RWPE2 (cell line): ENCODE data around the gene PNCK.
"Not testable (repeated sequence)": the region's sequence is repeated elsewhere in the genome, so short reads cannot be mapped to it uniquely, and the experiment has no call there.

ENCODE experiments used
- ATAC-seq: fragments of 200-7000 bp; cut with Tn5 transposase; 3 replicates; pipeline ENCODE4 v1.9.1; 2021; ENCODE audit warnings: low read depth
- DNase-seq: peaks from one replicate; pipeline ENCODE4 v3.0.0-alpha.2; 2020; ENCODE audit warnings: low spot score
- H3K27ac ChIP-seq: fragments of 450-650 bp; 2 replicates; pipeline ENCODE4 v1.5.1; 2017; ENCODE audit warnings: mild to moderate bottlenecking; ENCODE audit not compliant: poor library complexity, severe bottlenecking
- H3K27me3 ChIP-seq: fragments of 250-450 bp; sonication (Bioruptor Pico); 2 replicates; pipeline ENCODE4 v1.5.1; 2021; ENCODE audit warnings: mild to moderate bottlenecking, moderate library complexity; ENCODE audit not compliant: insufficient read depth, poor library complexity, severe bottlenecking
- H3K36me3 ChIP-seq: fragments of 250-450 bp; sonication (Bioruptor Pico); 2 replicates; pipeline ENCODE4 v1.5.1; 2020; ENCODE audit warnings: low read depth, mild to moderate bottlenecking, moderate library complexity
- H3K4me1 ChIP-seq: fragments of 250-450 bp; sonication (Bioruptor Pico); 2 replicates; pipeline ENCODE4 v1.5.1; 2021; ENCODE audit warnings: mild to moderate bottlenecking, moderate library complexity; ENCODE audit not compliant: insufficient read depth, poor library complexity, severe bottlenecking
- H3K4me3 ChIP-seq: fragments of 250-450 bp; sonication (Bioruptor Pico); 2 replicates; pipeline ENCODE4 v1.5.1; 2021; ENCODE audit warnings: mild to moderate bottlenecking, moderate library complexity; ENCODE audit not compliant: severe bottlenecking
- H3K9me3 ChIP-seq: fragments of 250-450 bp; sonication (Bioruptor Pico); 2 replicates; pipeline ENCODE4 v1.5.1; 2021; ENCODE audit warnings: mild to moderate bottlenecking, moderate library complexity; ENCODE audit not compliant: severe bottlenecking
- TF ChIP-seq, protein P1 (sequence below): fragments of 450-650 bp; IDR thresholded peaks from one replicate; pipeline ENCODE4 v1.5.1; 2017; ENCODE audit warnings: mild to moderate bottlenecking, moderate library complexity; ENCODE audit not compliant: poor library complexity, severe bottlenecking

PNCK gene

DNA sequence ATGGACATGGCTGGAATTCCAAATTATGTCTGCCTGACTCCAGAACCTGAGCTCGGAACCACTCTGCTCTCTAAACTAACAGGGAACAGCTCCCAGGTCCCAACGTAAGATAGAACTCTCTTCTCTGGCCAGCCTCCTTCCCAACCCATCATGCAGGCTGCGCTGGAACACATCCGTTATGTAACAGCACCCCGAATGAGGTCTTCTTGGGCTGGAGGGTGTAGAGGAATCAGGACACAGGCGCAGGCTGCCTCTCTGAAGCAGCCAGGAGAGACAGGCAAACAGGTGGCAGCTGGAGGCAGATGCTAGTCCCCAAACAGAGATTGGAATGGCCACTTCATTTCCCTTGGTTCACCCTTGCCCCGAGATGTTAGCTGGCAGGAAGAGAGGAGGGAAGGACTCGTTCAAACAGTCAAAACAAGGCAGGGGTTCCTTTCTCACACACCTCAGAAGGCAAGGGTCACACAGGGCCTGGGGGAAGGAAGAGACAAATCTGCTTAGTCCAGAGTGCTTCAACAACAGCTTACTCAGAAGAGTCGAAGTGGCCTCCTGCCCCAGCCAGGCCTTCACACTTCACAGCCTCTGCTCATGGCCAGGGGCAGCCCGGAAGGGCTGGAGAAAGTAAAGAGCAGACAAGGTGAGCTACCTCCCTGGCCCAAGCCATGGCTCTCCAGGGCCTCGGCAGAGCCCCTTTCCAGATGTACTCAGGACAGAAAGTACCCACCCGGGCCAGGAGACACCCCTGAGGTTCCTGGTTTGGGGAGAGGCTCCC, 31.2 kb upstream of the PNCK start:
- not testable (repeated sequence) for H3K4me3 ChIP-seq, H3K4me1 ChIP-seq, DNase-seq, H3K9me3 ChIP-seq, ATAC-seq, H3K27me3 ChIP-seq
- peaks cover 10% of the 10 kb centered on the region; the same call in 1 of the 2 replicates for H3K36me3 ChIP-seq
- peak overlapping the region; percentile 20 for H3K27ac ChIP-seq

DNA sequence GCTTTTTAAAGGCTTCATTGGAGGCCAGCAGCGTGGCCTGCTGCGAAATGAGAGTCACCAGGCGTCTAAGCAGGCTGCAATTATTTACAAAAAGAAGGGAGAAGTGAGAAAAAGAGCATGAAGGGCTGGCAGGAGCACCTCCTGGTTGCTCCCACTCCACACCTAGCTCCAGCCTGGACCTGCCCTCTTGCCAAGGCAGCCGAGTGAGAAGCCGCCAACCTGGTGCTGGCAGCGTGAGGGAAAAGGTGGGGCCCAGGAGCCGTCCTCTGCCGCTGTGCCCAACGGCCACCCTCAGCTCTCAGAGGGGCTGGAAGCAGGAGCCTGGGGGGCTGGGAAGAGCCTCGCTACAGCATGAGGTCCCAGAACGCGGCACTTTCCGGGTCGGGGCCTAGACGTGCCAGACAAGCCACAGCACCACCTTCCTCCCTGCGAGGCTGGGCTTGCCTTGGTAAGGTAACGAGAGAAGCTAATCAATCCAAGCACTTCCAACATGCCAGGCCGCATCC, 30.5 kb upstream of the PNCK start:
- TF ChIP-seq, protein P1, sequence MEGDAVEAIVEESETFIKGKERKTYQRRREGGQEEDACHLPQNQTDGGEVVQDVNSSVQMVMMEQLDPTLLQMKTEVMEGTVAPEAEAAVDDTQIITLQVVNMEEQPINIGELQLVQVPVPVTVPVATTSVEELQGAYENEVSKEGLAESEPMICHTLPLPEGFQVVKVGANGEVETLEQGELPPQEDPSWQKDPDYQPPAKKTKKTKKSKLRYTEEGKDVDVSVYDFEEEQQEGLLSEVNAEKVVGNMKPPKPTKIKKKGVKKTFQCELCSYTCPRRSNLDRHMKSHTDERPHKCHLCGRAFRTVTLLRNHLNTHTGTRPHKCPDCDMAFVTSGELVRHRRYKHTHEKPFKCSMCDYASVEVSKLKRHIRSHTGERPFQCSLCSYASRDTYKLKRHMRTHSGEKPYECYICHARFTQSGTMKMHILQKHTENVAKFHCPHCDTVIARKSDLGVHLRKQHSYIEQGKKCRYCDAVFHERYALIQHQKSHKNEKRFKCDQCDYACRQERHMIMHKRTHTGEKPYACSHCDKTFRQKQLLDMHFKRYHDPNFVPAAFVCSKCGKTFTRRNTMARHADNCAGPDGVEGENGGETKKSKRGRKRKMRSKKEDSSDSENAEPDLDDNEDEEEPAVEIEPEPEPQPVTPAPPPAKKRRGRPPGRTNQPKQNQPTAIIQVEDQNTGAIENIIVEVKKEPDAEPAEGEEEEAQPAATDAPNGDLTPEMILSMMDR, result no peak
- peak overlapping the region; percentile 20 for H3K27ac ChIP-seq
- no peaks in the 10 kb centered on the region for H3K4me1 ChIP-seq
- H3K36me3 ChIP-seq, result peaks cover 10% of the 10 kb centered on the region; the same call in 1 of the 2 replicates
- ATAC-seq, result no peak
- no peaks in the 10 kb centered on the region for H3K27me3 ChIP-seq
- H3K9me3 ChIP-seq, result no peaks in the 10 kb centered on the region
- H3K4me3 ChIP-seq, result no peak overlapping the region
- no peak for DNase-seq

DNA sequence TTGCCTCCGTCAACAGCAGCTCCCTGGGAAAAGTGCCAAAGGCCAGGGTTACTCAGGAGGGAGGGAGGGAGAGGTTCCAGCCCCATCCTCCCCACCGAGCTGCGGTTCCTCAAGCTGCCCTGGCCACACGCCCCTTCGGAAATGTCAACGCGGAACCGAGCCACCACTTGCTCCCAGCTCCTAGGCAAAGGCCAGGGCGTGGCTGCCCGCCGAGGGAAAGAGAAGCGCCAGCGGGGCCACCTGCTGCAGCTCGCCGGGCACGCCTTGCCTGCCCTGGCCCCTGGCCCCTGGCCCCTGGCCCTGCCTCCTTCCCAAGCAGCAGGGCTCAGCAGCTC, 29.4 kb upstream of the PNCK start:
- DNase-seq (no peak), ATAC-seq (no peak)
- no peak overlapping the region for H3K27ac ChIP-seq
- no peak overlapping the region for H3K4me3 ChIP-seq
- no peaks in the 10 kb centered on the region for H3K4me1 ChIP-seq
- peaks cover 9% of the 10 kb centered on the region; the same call in 1 of the 2 replicates for H3K36me3 ChIP-seq
- no peaks in the 10 kb centered on the region for H3K27me3 ChIP-seq
- TF ChIP-seq, protein P1, result no peak
- H3K9me3 ChIP-seq, result no peaks in the 10 kb centered on the region

DNA sequence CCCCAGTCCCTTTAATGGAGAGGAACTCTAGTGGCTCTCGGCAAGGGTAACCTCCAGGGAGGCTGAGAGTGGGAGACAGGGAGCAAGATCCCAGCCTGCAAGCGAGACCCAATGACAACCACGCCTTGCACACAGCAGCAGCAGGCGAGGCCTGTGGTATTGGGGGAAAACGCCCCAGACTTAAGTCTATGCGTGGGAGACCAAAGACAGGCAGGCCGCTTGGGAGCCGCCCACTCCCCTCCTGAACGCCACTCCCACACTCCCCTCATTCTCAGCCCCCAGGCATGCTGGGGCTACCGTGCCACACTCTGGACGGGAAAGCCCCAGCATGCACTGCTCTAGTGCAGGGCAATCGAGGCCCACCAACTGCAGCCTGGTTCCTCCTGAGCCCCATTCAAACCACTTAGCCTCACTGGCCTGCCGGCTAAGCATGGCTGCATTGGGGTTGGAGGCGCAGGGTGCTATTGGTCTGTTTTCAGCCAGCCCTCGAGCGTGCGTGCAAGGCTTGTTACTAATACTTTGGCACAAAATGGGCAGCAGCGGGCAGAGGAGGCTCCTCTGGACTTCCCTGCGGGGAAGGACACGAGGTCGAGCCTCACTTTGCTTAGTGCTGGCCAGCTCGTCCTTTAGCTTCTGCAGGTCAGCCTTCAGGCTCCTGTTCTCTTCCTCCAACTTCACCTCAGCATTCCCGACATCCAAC, 28.9 kb upstream of the PNCK start:
- TF ChIP-seq, protein P1, result no peak
- Histone ChIP-seq H3K27me3 (no peaks in the 10 kb centered on the region), H3K9me3 (no peaks in the 10 kb centered on the region), H3K4me1 (no peaks in the 10 kb centered on the region), H3K4me3 (no peak overlapping the region), H3K36me3 (peaks cover 5% of the 10 kb centered on the region; the same call in 1 of the 2 replicates), H3K27ac (no peak overlapping the region)
- no peak for ATAC-seq
- no peak for DNase-seq

- ATAC-seq, result no peak
These were observed 28.1 kb upstream of the PNCK start for GRCh38 chrX:153701706-153702105.

More at GRCh38 chrX:153701706-153702105, 28.1 kb upstream of the PNCK start:
- DNase-seq, result no peak
- H3K4me3 ChIP-seq, result no peak overlapping the region
- H3K4me1 ChIP-seq, result no peaks in the 10 kb centered on the region
- TF ChIP-seq, protein P1, result no peak
- H3K27ac ChIP-seq, result no peak overlapping the region
- H3K9me3 ChIP-seq, result no peaks in the 10 kb centered on the region
- no peaks in the 10 kb centered on the region for H3K27me3 ChIP-seq
- H3K36me3 ChIP-seq, result peaks cover 5% of the 10 kb centered on the region; the same call in 1 of the 2 replicates
